ENCODE results near the gene METTL22.

Gene METTL22

DNA sequence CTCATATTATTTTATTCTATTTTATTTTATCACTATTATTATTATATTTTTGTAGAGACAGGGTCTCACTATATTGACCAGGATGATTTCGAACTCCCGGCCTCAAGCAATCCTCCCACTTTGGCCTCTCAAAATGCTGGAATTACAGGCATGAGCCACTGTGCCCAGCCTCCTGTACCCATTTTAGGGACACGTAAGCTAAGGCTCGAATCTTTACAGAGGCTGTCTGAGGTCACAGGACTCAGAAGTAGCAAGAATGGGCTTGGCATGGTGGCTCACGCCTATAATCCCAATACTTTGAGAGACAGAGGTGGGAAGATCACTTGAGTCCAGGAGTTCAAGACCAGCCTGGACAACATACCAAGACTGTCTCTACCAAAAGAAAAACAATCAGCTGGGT, 40.2 kb downstream of the METTL22 start:
- no peak for DNase-seq
- Histone ChIP-seq H3K9me3 (ENCODE audit: severe bottlenecking) (no peaks in the 10 kb centered on the region), H3K27ac (no peak overlapping the region)

GRCh38 chr16:8663192-8664089, 41.9 kb downstream of the METTL22 start:
- Histone ChIP-seq H3K27me3 (ENCODE audit: insufficient read depth, low read depth, severe bottlenecking) (peaks cover 4% of the 10 kb centered on the region), H3K9me3 (ENCODE audit: severe bottlenecking) (no peaks in the 10 kb centered on the region), H3K36me3 (no peaks in the 10 kb centered on the region), H3K27ac (no peak overlapping the region), H3K4me3 (ENCODE audit: low read depth, low read length) (no peak overlapping the region)
- TF ChIP-seq CTCF (IDR thresholded peaks at IDR 0.05; ENCODE audit: low read depth, low read length): no peak
- no peak for DNase-seq

More for the DNA sequence above, 40.2 kb downstream of the METTL22 start:
- TF ChIP-seq CTCF (IDR thresholded peaks at IDR 0.05; ENCODE audit: low read depth, low read length): no peak
- no peak overlapping the region for H3K4me3 ChIP-seq (ENCODE audit: low read depth, low read length)
- peaks cover 4% of the 10 kb centered on the region for H3K27me3 ChIP-seq (ENCODE audit: insufficient read depth, low read depth, severe bottlenecking)
- no peaks in the 10 kb centered on the region for H3K36me3 ChIP-seq

GRCh38 chr16:8665529-8665928, 44.0 kb downstream of the METTL22 start:
- TF ChIP-seq CTCF (IDR thresholded peaks at IDR 0.05; ENCODE audit: low read depth, low read length): no peak
- H3K4me3 ChIP-seq (ENCODE audit: low read depth, low read length): no peak overlapping the region
- no peaks in the 10 kb centered on the region for H3K36me3 ChIP-seq
- peaks cover 4% of the 10 kb centered on the region for H3K27me3 ChIP-seq (ENCODE audit: insufficient read depth, low read depth, severe bottlenecking)
- DNase-seq: no peak
- H3K27ac ChIP-seq: no peak overlapping the region
- no peaks in the 10 kb centered on the region for H3K9me3 ChIP-seq (ENCODE audit: severe bottlenecking)

GRCh38 chr16:8667492-8667891, 46.0 kb downstream of the METTL22 start:
- H3K36me3 ChIP-seq: no peaks in the 10 kb centered on the region
- TF ChIP-seq CTCF (IDR thresholded peaks at IDR 0.05; ENCODE audit: low read depth, low read length): no peak

GRCh38 chr16:8668113-8668512, 46.6 kb downstream of the METTL22 start:
- no peak overlapping the region for H3K27ac ChIP-seq
- no peaks in the 10 kb centered on the region for H3K9me3 ChIP-seq (ENCODE audit: severe bottlenecking)
- TF ChIP-seq CTCF (IDR thresholded peaks at IDR 0.05; ENCODE audit: low read depth, low read length): no peak
- no peak overlapping the region for H3K4me3 ChIP-seq (ENCODE audit: low read depth, low read length)
- H3K27me3 ChIP-seq (ENCODE audit: insufficient read depth, low read depth, severe bottlenecking): peaks cover 4% of the 10 kb centered on the region
- no peaks in the 10 kb centered on the region for H3K36me3 ChIP-seq
- DNase-seq: no peak

More at GRCh38 chr16:8667492-8667891, 46.0 kb downstream of the METTL22 start:
- no peak overlapping the region for H3K4me3 ChIP-seq (ENCODE audit: low read depth, low read length)
- DNase-seq: no peak
- H3K9me3 ChIP-seq (ENCODE audit: severe bottlenecking): no peaks in the 10 kb centered on the region
- H3K27ac ChIP-seq: no peak overlapping the region
- peaks cover 4% of the 10 kb centered on the region for H3K27me3 ChIP-seq (ENCODE audit: insufficient read depth, low read depth, severe bottlenecking)

Measured in WERI-Rb-1 (cell line).